Neutrophil (primary cell): ENCODE measurements around the gene CD63.

ENCODE experiments used
- H3K27ac ChIP-seq: fragments of 200-600 bp; sonication (generic); 2 replicates; pipeline ENCODE4 v1.5.1; 2016; ENCODE audit warnings: mild to moderate bottlenecking, moderate library complexity
- H3K27me3 ChIP-seq: fragments of 200-600 bp; sonication (generic); 2 replicates; pipeline ENCODE4 v1.6.0; 2016; ENCODE audit warnings: mild to moderate bottlenecking
- H3K36me3 ChIP-seq: fragments of 200-600 bp; sonication (generic); 2 replicates; pipeline ENCODE4 v1.5.1; 2017
- H3K4me1 ChIP-seq, 2 experiments: fragments of 200-600 bp in 1 of 2; sonication (generic) in 1 of 2; 1 replicate in 1 of 2; 2 replicates in 1 of 2; pipeline versions ENCODE4 v1.5.1 to v1.6.1; 2013 to 2016; ENCODE audit warnings: low read depth in 1 of 2, low read length in 1 of 2, mild to moderate bottlenecking in 1 of 2, moderate library complexity in 1 of 2; ENCODE audit not compliant: control insufficient read depth in 1 of 2, insufficient read depth in 1 of 2
- H3K4me3 ChIP-seq, 2 experiments: fragments of 200-600 bp in 1 of 2; sonication (generic) in 1 of 2; 1 replicate in 1 of 2; 2 replicates in 1 of 2; pipeline ENCODE4 v1.5.1; 2013 to 2016; ENCODE audit warnings: low read depth in 1 of 2, low read length in 1 of 2, mild to moderate bottlenecking in 1 of 2, moderate library complexity in 1 of 2
- H3K9me3 ChIP-seq: fragments of 200-600 bp; sonication (generic); 2 replicates; pipeline ENCODE4 v1.5.1; 2016
- CTCF ChIP-seq: fragments of 200-600 bp; sonication (generic); IDR thresholded peaks from 2 replicates; pipeline ENCODE4 v1.5.1; 2016; ENCODE audit warnings: antibody characterized with exemption

CD63 gene

GRCh38 chr12:55718015-55718414 lies 10.8 kb downstream of the CD63 start:
- H3K36me3 ChIP-seq: peaks cover 47% of the 10 kb centered on the region
- TF ChIP-seq CTCF: no peak
- H3K4me3 ChIP-seq: peak overlapping the region in 1 of 2 experiments; percentile 92
- peak overlapping the region; percentile 99 for H3K27ac ChIP-seq
- H3K9me3 ChIP-seq: no peaks in the 10 kb centered on the region
- no peaks in the 10 kb centered on the region for H3K27me3 ChIP-seq
- H3K4me1 ChIP-seq: peaks cover 51 to 58% of the 10 kb centered on the region in 2 experiments

GRCh38 chr12:55717011-55718007 lies 11.5 kb downstream of the CD63 start:
- TF ChIP-seq CTCF: no peak
- H3K27me3 ChIP-seq: no peaks in the 10 kb centered on the region
- H3K4me3 ChIP-seq: peak overlapping the region; percentile 92 to 99
- peaks cover 51 to 58% of the 10 kb centered on the region in 2 experiments for H3K4me1 ChIP-seq
- H3K9me3 ChIP-seq: no peaks in the 10 kb centered on the region
- H3K27ac ChIP-seq: peak overlapping the region; percentile 99
- peaks cover 40% of the 10 kb centered on the region for H3K36me3 ChIP-seq

- TF ChIP-seq CTCF: no peak
- Histone ChIP-seq H3K27ac (peak overlapping the region; percentile 99), H3K36me3 (peaks cover 32% of the 10 kb centered on the region), H3K4me3 (peak overlapping the region; percentile 92 to 99), H3K9me3 (no peaks in the 10 kb centered on the region), H3K27me3 (no peaks in the 10 kb centered on the region), H3K4me1 (peaks cover 51 to 58% of the 10 kb centered on the region in 2 experiments)
Observed at GRCh38 chr12:55716582-55716957, 12.2 kb downstream of the CD63 start.

DNA sequence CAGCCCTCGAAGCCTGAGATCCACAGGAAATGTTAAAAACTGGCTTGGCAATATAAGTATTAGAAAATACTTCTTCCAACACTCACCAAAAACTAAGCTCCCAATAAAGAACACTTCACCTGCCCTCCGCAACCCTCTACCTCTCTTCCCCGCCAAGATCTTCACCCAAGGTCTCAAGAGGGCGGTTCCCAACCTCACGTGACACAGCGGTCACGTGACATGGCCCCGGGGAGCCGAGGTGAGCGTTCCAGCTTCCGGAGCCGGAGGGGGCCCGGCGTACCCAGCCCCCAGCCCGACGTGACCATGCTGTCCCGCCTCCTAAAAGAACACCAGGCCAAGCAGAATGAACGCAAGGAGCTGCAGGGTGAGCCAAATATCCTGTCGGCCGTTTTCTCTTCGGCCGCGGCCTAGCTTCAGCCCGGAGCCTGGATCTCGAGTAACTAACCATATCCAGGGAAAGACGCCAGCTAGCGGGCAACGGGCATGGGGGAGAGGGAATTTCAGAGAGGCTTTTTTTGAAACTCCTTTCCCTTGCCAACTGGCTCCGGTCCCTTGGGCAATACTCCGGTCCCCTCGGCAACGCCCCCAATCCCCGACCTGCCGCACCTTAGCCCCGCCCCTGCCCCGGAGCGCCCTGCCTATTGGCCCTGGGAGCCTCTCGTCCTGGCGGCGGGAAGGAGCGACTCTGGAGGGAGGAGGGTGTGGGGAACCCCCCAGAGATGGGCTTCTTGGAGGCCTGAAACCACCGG lies 12.8 kb downstream of the CD63 start, which contains the start of gene BLOC1S1:
Gene BLOC1S1 (plus strand): TSS at position 214 of the 749 bp plus-strand sequence. CDS start 6 bp downstream, at position 220.
- Histone ChIP-seq H3K4me3 (peak within 1 kb of the TSS; percentile 92 to 99), H3K4me1 (peaks cover 51 to 57% of the 10 kb centered on the region in 2 experiments), H3K27me3 (no peaks in the 10 kb centered on the region), H3K9me3 (no peaks in the 10 kb centered on the region), H3K27ac (peak within 1 kb of the TSS; percentile 99), H3K36me3 (peaks cover 27% of the 10 kb centered on the region)
- TF ChIP-seq CTCF: peak; percentile 64

GRCh38 chr12:55715169-55715764 lies 13.5 kb downstream of the CD63 start:
- Histone ChIP-seq H3K27ac (peak overlapping the region; percentile 99), H3K4me3 (peak overlapping the region; percentile 92 to 99), H3K4me1 (peaks cover 48 to 49% of the 10 kb centered on the region in 2 experiments)

More at GRCh38 chr12:55715169-55715764, 13.5 kb downstream of the CD63 start:
- Histone ChIP-seq H3K9me3 (no peaks in the 10 kb centered on the region), H3K27me3 (no peaks in the 10 kb centered on the region), H3K36me3 (peaks cover 19% of the 10 kb centered on the region)
- no peak for TF ChIP-seq CTCF
